WTC11 (cell line): Measurements from ENCODE around the gene KCNMA1.

Source experiments
- ETV6 ChIP-seq: sonication (generic); formaldehyde crosslinking; IDR thresholded peaks from 2 replicates; pipeline ENCODE4 v1.8.1; 2022; ENCODE audit warnings: mild to moderate bottlenecking, missing genetic modification reagents
- FOXK1 ChIP-seq: sonication (generic); formaldehyde crosslinking; IDR thresholded peaks from 2 replicates; pipeline ENCODE4 v1.8.0; 2022; ENCODE audit warnings: mild to moderate bottlenecking, moderate library complexity, missing genetic modification reagents
- MYBL2 ChIP-seq: sonication (generic); formaldehyde crosslinking; IDR thresholded peaks from 2 replicates; pipeline ENCODE4 v1.8.1; 2023; ENCODE audit warnings: mild to moderate bottlenecking, moderate library complexity, missing genetic modification reagents
- SP1 ChIP-seq: sonication (generic); formaldehyde crosslinking; conservative IDR thresholded peaks from 2 replicates; pipeline ENCODE4 v1.8.1; 2022; ENCODE audit warnings: missing genetic modification reagents
- ZNF263 ChIP-seq: sonication (generic); formaldehyde crosslinking; IDR thresholded peaks from 2 replicates; pipeline ENCODE4 v1.8.1; 2022; ENCODE audit warnings: low read depth, mild to moderate bottlenecking, moderate library complexity, missing genetic modification reagents
- TF ChIP-seq, protein P1 (sequence below): fragments of 200-600 bp; IDR thresholded peaks from 2 replicates; pipeline ENCODE4 v1.8.0; 2022; ENCODE audit warnings: antibody characterized with exemption
- TF ChIP-seq, protein P2 (sequence below): sonication (generic); formaldehyde crosslinking; IDR thresholded peaks from 2 replicates; pipeline ENCODE4 v1.8.1; 2022; ENCODE audit warnings: mild to moderate bottlenecking, moderate library complexity, missing genetic modification reagents
- TF ChIP-seq, protein P3 (sequence below): sonication (generic); formaldehyde crosslinking; IDR thresholded peaks from 2 replicates; pipeline ENCODE4 v1.8.0; 2022; ENCODE audit warnings: mild to moderate bottlenecking, missing genetic modification reagents
- TF ChIP-seq, protein P4 (sequence below): sonication (generic); formaldehyde crosslinking; IDR thresholded peaks from 2 replicates; pipeline ENCODE4 v1.8.0; 2022; ENCODE audit warnings: mild to moderate bottlenecking, missing genetic modification reagents
- TF ChIP-seq, protein P5 (sequence below): sonication (generic); formaldehyde crosslinking; IDR thresholded peaks from 2 replicates; pipeline ENCODE4 v1.8.0; 2022; ENCODE audit warnings: mild to moderate bottlenecking, missing genetic modification reagents

DNA sequence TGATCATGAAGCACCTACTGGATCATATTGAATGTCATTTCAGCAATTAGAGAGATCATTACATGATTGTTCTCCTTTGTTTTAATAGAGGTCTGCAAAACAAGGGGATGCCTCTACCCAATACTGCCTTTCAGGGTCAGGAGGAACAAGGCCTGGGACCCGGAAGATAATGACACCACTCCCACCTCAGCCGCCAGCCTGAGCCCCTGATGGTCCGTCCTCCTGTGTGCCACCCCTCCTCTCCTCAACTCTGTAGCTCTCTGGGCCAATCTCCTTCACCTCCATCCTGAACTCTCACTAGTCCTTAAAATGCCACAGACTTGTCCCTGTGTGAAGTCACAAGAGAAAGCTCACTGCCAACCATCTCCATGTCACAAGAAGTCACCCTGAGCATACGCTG is 38.0 kb downstream of the KCNMA1 start:
- no peak for TF ChIP-seq MYBL2
- TF ChIP-seq, protein P1, sequence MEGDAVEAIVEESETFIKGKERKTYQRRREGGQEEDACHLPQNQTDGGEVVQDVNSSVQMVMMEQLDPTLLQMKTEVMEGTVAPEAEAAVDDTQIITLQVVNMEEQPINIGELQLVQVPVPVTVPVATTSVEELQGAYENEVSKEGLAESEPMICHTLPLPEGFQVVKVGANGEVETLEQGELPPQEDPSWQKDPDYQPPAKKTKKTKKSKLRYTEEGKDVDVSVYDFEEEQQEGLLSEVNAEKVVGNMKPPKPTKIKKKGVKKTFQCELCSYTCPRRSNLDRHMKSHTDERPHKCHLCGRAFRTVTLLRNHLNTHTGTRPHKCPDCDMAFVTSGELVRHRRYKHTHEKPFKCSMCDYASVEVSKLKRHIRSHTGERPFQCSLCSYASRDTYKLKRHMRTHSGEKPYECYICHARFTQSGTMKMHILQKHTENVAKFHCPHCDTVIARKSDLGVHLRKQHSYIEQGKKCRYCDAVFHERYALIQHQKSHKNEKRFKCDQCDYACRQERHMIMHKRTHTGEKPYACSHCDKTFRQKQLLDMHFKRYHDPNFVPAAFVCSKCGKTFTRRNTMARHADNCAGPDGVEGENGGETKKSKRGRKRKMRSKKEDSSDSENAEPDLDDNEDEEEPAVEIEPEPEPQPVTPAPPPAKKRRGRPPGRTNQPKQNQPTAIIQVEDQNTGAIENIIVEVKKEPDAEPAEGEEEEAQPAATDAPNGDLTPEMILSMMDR, result no peak
- TF ChIP-seq, protein P2, sequence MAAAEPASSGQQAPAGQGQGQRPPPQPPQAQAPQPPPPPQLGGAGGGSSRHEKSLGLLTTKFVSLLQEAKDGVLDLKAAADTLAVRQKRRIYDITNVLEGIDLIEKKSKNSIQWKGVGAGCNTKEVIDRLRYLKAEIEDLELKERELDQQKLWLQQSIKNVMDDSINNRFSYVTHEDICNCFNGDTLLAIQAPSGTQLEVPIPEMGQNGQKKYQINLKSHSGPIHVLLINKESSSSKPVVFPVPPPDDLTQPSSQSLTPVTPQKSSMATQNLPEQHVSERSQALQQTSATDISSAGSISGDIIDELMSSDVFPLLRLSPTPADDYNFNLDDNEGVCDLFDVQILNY (CRISPR knock-in tag), result no peak
- no peak for TF ChIP-seq SP1
- TF ChIP-seq ETV6 (CRISPR knock-in tag), result no peak
- TF ChIP-seq, protein P3, sequence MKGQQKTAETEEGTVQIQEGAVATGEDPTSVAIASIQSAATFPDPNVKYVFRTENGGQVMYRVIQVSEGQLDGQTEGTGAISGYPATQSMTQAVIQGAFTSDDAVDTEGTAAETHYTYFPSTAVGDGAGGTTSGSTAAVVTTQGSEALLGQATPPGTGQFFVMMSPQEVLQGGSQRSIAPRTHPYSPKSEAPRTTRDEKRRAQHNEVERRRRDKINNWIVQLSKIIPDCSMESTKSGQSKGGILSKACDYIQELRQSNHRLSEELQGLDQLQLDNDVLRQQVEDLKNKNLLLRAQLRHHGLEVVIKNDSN (CRISPR knock-in tag), result no peak
- TF ChIP-seq, protein P4, sequence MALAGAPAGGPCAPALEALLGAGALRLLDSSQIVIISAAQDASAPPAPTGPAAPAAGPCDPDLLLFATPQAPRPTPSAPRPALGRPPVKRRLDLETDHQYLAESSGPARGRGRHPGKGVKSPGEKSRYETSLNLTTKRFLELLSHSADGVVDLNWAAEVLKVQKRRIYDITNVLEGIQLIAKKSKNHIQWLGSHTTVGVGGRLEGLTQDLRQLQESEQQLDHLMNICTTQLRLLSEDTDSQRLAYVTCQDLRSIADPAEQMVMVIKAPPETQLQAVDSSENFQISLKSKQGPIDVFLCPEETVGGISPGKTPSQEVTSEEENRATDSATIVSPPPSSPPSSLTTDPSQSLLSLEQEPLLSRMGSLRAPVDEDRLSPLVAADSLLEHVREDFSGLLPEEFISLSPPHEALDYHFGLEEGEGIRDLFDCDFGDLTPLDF (CRISPR knock-in tag), result no peak
- TF ChIP-seq, protein P5, sequence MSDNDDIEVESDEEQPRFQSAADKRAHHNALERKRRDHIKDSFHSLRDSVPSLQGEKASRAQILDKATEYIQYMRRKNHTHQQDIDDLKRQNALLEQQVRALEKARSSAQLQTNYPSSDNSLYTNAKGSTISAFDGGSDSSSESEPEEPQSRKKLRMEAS (CRISPR knock-in tag), result no peak
- no peak for TF ChIP-seq ZNF263 (CRISPR knock-in tag)
- no peak for TF ChIP-seq FOXK1 (CRISPR knock-in tag)
